H1 (cell line): ENCODE results near the gene TEN1. TPM values are rescaled to one million over a fixed set of nuclear protein-coding genes. Genes with fewer than 3 reads are reported as not detected.

Source experiments
- CEBPB ChIP-seq: IDR thresholded peaks from 2 replicates; pipeline ENCODE4 v1.6.1; 2012; ENCODE audit warnings: low read depth, low read length
- HDAC2 ChIP-seq, 2 experiments: fragments of 300-600 bp in 1 of 2; sonication (generic) in 1 of 2; IDR thresholded peaks; 2 replicates each; pipeline ENCODE4 v1.6.1; 2011 to 2012; ENCODE audit warnings: low read depth in 2 of 2, low read length in 2 of 2, mild to moderate bottlenecking in 2 of 2, moderate library complexity in 2 of 2, borderline replicate concordance in 1 of 2, inconsistent platforms in 1 of 2
- KDM5A ChIP-seq: fragments of 200-600 bp; IDR thresholded peaks from 2 replicates; pipeline ENCODE4 v1.7.1; 2012; ENCODE audit warnings: mild to moderate bottlenecking, low read length, inconsistent platforms, mixed read lengths
- PHF8 ChIP-seq: fragments of 200-600 bp; sonication (generic); conservative IDR thresholded peaks from 2 replicates; pipeline ENCODE4 v1.7.1; 2012; ENCODE audit warnings: low read depth, mild to moderate bottlenecking, inconsistent platforms, low read length, moderate library complexity
- RBBP5 ChIP-seq: IDR thresholded peaks from 2 replicates; pipeline ENCODE4 v1.7.1; 2012; ENCODE audit warnings: low read depth, mild to moderate bottlenecking, inconsistent platforms, low read length, moderate library complexity, borderline replicate concordance
- polyA plus RNA-seq, 7 experiments: library from polyadenylated mRNA; depleted of rRNA in 3 of 7; stranded (reverse) in 5 of 7; unstranded in 2 of 7; fragments of >200 nt in 5 of 7; fragments of 200-250 nt in 2 of 7; gene quantifications; 1 replicate in 5 of 7; 2 replicates in 1 of 7; 4 replicates in 1 of 7; pipeline versions ENCODE4 v1.2.1 to v1.2.3, GENCODE V29; 2011 to 2013; ENCODE audit warnings: missing spikeins in 2 of 7, mixed read lengths in 2 of 7
- total RNA-seq: library from RNA; stranded (reverse); fragmentation: NEBNext Ultra II Directional; extraction: Animal tissue kit (Norgen Biotek cat#: 25700); gene quantifications from 2 replicates; pipeline ENCODE4 v1.2.1, GENCODE V29; 2021
- TF ChIP-seq, protein P1 (sequence below): IDR thresholded peaks from 2 replicates; pipeline ENCODE4 v1.6.1; 2012; ENCODE audit warnings: low read length, inconsistent platforms
- TF ChIP-seq, protein P2 (sequence below): IDR thresholded peaks from 2 replicates; pipeline ENCODE4 v1.6.1; 2012; ENCODE audit warnings: inconsistent platforms

Gene TEN1
- total and polyA plus RNA-seq, 2 of the 8 experiments (the other 6 are each of a cell fraction or from before 2014, with no cell fraction given) = 15.9 to 18.7 TPM

DNA sequence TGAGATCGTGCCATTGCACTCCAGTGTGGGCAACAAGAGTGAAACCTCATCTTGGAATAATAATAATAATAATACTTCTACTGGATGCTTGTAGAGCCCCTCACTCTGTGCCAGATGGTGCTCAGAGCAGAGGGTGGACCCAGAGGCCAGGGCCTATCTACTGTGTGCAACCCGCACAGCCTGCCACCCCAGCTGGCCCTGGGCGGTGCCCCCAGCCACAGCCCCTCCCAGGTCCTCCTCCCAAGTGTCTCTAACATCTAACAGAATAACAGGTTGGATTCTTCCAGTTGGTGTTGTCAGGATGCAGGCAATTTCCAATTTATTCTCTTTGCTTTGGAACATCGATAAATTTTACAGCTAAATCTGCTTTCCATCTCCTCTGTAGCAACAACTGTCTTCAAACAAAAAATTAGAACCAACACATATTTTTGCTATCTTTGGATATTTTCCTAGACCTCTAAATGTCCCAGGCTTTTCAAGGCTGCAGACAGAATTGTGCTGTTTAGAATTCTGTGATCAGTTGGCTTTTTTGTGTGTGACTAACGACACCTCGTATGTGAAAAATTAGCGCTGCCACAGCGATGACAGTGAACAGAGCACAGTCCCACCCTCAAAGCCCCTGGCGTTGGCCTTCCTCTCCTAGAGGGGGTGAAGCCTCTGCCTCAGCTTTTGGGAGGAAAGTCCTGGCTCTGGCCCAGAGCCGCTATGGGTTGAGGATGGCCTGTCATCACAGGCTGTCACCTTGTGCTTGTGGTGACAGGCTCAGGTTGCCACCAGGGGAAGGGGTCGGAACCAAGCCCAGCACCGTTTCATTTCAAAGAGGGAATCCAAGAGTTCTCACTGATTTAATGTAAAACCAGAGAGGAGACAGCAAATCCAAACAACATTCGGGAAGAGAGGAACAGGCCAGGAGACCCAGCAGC lies 55.6 kb downstream of the TEN1 start (continued):
- TF ChIP-seq, protein P1, sequence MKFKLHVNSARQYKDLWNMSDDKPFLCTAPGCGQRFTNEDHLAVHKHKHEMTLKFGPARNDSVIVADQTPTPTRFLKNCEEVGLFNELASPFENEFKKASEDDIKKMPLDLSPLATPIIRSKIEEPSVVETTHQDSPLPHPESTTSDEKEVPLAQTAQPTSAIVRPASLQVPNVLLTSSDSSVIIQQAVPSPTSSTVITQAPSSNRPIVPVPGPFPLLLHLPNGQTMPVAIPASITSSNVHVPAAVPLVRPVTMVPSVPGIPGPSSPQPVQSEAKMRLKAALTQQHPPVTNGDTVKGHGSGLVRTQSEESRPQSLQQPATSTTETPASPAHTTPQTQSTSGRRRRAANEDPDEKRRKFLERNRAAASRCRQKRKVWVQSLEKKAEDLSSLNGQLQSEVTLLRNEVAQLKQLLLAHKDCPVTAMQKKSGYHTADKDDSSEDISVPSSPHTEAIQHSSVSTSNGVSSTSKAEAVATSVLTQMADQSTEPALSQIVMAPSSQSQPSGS = no peak
- TF ChIP-seq KDM5A (no peak), CEBPB (no peak), HDAC2 (IDR thresholded peaks at IDR 0.05; ENCODE audit: borderline replicate concordance in 1 of 2, low read depth in 2 of 2, low read length in 2 of 2) (no peak), PHF8 (no peak), RBBP5 (no peak)
- TF ChIP-seq, protein P2, sequence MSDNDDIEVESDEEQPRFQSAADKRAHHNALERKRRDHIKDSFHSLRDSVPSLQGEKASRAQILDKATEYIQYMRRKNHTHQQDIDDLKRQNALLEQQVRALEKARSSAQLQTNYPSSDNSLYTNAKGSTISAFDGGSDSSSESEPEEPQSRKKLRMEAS = no peak
- TF ChIP-seq, all 59 proteins: peak for 0
